ENCODE results near the gene NXNL1. TPM values are rescaled to one million over a fixed set of nuclear protein-coding genes. Genes with fewer than 3 reads are reported as not detected.
A peak's percentile ranks its signal among the peaks of the same experiment; 100 is the strongest.

The NXNL1 gene
- total RNA-seq, 1 experiment from 2014 or later, result not detected

- Histone ChIP-seq H3K4me1 (ENCODE audit: control insufficient read depth, insufficient read depth, low read length) (peaks cover 6% of the 10 kb centered on the region; the same call in 1 of the 2 replicates), H3K9me3 (ENCODE audit: control insufficient read depth, insufficient read depth, low read depth, low read length) (no peaks in the 10 kb centered on the region), H3K4me3 (ENCODE audit: low read depth in 2 of 2, low read length in 2 of 2) (peak overlapping the region; percentile 78), H3K27ac (ENCODE audit: low read length) (peak overlapping the region; percentile 96), H3K36me3 (ENCODE audit: control insufficient read depth, insufficient read depth, low read length) (no peaks in the 10 kb centered on the region; the same call in 1 of the 2 replicates), H3K27me3 (ENCODE audit: control insufficient read depth, insufficient read depth, low read length) (no peaks in the 10 kb centered on the region)
- intact Hi-C loops (cut with micrococcal nuclease; ENCODE audit: unreplicated experiment) (no loop called here), in situ Hi-C loops (cut with HindIII; ENCODE audit: low pct_unique_long_range_greater_than_20kb, low sequenced_read_pairs) (no loop called here)
- DNase-seq (ENCODE audit: low read depth, low spot score) (no peak), ATAC-seq (no peak)
- ChIA-PET POLR2A (interaction anchor here (0.6 to 0.7 kb wide), 2 partner anchors 12 to 185 kb away, joined by 3 read pairs; no protein-coding TSS in a partner anchor), CTCF (interaction anchor here (0.5 to 0.6 kb wide), 2 partner anchors 34 to 914 kb away, joined by 4 read pairs; no protein-coding TSS in a partner anchor)
- BruUV-seq (replicated peaks), result TSS peak; percentile 97
- TF ChIP-seq TCF7L2 (IDR thresholded peaks at IDR 0.05; ENCODE audit: low read depth, low read length), result no peak; the same call in 1 of the 2 replicates
- no peak for TF ChIP-seq CTCF (IDR thresholded peaks at IDR 0.05)
These were observed 41.5 kb downstream of the NXNL1 start for GRCh38 chr19:17419154-17419620.

GRCh38 chr19:17418710-17419109 lies 42.0 kb downstream of the NXNL1 start:
- H3K4me3 ChIP-seq (ENCODE audit: low read depth in 2 of 2, low read length in 2 of 2), result peak overlapping the region; percentile 78
- ATAC-seq (no peak), DNase-seq (ENCODE audit: low read depth, low spot score) (no peak)
- CTCF ChIA-PET, result interaction anchor here (0.5 kb wide), 1 partner anchor 914 kb away, joined by 4 read pairs; no protein-coding TSS in a partner anchor
- H3K36me3 ChIP-seq (ENCODE audit: control insufficient read depth, insufficient read depth, low read length), result no peaks in the 10 kb centered on the region; the same call in 1 of the 2 replicates
- peaks cover 6% of the 10 kb centered on the region; the same call in 1 of the 2 replicates for H3K4me1 ChIP-seq (ENCODE audit: control insufficient read depth, insufficient read depth, low read length)
- POLR2A ChIA-PET, result no interaction called here
- no peak for TF ChIP-seq CTCF (IDR thresholded peaks at IDR 0.05)
- TF ChIP-seq TCF7L2 (IDR thresholded peaks at IDR 0.05; ENCODE audit: low read depth, low read length), result no peak
- TF ChIP-seq SIN3A (IDR thresholded peaks at IDR 0.05; ENCODE audit: borderline replicate concordance, insufficient read depth, low read depth, low read length), result no peak
- TF ChIP-seq REST (IDR thresholded peaks at IDR 0.05; ENCODE audit: insufficient read depth in 1 of 2, low read depth in 2 of 2, low read length in 1 of 2), result no peak
- no peaks in the 10 kb centered on the region for H3K27me3 ChIP-seq (ENCODE audit: control insufficient read depth, insufficient read depth, low read length)
- H3K27ac ChIP-seq (ENCODE audit: low read length), result peak overlapping the region; percentile 96
- no TSS peak for BruUV-seq (replicated peaks)
- in situ Hi-C loops (cut with HindIII; ENCODE audit: low pct_unique_long_range_greater_than_20kb, low sequenced_read_pairs) (no loop called here), intact Hi-C loops (cut with micrococcal nuclease; ENCODE audit: unreplicated experiment) (no loop called here)
- H3K9me3 ChIP-seq (ENCODE audit: control insufficient read depth, insufficient read depth, low read depth, low read length), result no peaks in the 10 kb centered on the region

Data from Panc1 (cell line).